Right renal pelvis (tissue), 4 donors: ENCODE results near the gene FIBCD1. TPM values are rescaled to one million over a fixed set of nuclear protein-coding genes. Genes with fewer than 3 reads are reported as not detected.
"Not testable (repeated sequence)": the region's sequence is repeated elsewhere in the genome, so short reads cannot be mapped to it uniquely, and the experiment has no call there.

Experiments
- DNase-seq, 4 donors: peaks; one replicate each; pipeline ENCODE4 v3.0.0-alpha.2; 2013; ENCODE audit warnings: low read depth in 4 of 4, low spot score in 3 of 4, missing footprints in 1 of 4
- polyA plus RNA-seq, 4 donors: library from polyadenylated mRNA; unstranded; fragments of 120-200 nt; gene quantifications; one replicate each; pipeline ENCODE4 v1.2.1, GENCODE V29; 2013; ENCODE audit not compliant: insufficient read length in 4 of 4

Gene FIBCD1
- polyA plus RNA-seq, 4 donors, result 0.17 to 0.60 (median 0.37) TPM

DNA sequence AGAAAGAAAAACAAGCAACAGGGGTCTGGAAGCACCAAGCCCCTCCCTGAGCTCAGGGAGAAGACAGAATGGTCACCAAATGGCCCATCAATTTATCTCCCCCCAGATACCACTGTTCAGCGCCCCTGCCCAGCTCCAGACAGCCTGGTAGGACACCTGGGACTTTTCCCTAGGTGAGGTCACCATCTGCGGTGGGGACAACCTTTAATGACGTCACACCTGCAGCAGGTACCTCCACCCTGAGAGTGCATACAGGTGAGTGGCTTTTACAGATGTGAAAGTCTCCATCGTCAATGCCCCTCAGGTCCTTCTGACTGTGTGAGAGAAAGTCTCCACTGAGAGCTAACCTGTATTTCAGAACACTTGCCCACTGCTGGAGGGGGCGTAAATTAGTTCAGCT, 35.6 kb upstream of the FIBCD1 start:
- no peak for DNase-seq

DNA sequence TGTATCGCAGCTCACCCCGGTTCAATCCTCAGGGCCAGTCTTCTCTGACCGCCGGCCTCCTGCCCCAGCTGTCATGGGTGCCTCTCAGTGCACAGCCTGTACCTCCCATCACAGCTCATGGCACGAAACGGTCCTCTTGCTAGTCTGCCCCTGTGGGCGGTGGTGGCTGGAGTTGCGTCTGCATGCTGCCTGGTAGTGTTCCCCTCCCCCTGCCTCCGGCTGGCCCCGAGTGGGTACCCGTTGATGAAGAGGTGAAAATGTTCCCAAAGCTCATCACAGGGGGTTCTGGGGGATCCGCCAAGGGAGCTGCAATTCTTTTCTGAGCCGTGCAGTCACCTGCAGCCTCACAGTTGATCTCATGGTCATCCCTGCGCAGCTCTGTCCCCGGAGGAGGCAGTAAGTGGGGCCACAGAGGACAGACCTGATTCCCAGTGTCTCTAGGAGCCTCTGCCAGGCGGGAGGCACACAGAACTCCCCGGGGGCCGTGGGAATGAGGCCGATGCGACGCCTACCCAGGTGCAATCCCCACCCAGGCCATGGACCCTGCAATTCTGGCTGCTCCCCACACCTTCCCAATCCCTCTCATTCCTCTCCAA, 34.7 kb upstream of the FIBCD1 start:
- no peak for DNase-seq

DNA sequence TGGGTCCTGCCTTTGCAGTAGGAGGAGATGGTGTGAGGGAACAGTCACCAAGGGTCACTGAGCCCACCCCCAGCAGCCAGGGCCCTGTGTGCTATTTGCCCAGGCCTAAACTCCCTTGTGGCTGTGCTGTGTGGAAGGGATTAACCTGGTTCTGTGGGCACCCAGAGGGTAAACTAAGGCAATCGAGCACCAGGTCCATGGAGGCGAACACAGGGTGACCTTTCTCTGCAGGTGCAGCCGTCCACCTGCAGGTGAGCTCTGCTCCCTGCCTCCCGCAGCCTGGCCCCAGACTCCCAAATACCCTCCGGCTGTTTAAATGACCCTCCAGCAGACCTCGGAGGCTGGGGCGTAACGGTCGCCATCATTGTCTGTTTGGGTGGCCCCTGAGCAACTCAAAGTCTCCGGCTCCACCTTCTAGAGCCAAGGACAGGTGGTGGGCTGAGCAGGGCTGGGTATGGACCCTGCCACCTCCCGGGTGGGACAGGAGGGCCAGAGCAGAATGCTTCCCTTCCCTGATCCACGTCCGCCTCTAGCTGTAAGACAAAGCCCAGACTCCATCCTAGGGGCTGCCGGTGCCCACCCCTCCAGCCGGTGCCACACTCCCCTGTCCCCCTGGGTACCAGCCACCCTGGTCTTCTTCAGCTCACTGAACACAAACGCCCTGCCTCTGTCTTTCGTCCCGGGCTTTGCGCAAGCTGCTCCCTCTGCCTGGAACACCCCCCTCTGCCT, 34.1 kb upstream of the FIBCD1 start:
- no peak for DNase-seq

DNA sequence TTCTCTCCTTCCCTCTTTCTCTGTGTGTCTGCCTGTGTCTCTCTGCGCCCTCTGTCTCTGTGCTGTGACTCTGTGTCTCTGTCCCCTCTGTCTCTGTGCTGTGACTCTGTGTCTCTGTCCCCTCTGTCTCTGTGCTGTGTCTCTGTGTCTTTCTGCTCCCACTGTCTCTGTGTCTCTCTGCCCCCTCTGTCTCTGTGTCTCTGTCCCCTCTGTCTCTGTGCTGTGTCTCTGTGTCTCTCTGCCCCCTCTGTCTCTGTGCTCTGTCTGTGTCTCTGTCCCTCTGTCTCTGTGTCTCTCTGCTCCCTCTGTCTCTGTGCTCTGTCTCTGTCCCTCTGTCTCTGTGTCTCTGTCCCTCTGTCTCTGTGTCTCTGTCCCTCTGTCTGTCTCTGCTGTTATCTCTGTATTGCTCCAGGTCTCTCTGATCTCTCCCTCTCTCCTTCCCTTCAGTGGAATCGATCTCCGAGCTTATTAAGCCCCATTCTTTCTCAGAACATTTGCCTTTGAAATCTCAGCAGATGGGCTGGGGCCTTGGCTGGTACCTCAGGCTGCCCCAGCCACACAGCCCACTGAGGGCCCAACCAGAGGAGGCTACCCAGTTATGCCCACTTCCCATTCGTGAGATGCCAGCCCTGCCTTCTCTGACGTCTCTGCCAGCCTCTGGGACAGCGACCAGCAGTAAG, 33.4 kb upstream of the FIBCD1 start:
- no peak for DNase-seq

DNA sequence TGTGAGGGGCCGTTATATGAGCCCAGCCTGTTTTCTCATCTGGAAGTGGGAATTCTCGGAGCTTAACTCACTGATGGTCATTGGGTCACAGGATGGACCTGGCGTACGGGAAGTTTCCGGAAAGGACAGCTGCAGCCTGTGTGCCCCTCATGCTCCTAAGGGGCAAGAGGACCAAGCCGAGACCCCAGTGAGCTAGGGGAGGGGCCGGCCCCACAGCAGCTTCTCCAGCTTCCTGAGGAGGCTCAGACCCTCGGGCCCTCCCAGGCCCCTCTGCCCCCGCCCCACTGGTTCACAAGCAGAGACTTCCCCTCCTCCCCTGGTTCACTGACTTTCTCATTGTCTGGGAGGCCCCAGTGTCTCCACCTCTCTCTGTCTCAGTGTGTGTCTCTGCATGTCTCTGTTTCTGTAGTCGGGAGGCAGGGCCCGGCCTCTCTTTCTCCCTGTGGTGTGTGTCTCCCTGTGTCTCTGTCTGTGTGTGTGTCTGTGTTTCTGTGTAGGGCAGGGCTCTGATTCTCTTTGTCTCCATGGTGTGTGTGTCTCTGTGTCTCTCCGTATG, 32.3 kb upstream of the FIBCD1 start:
- no peak for DNase-seq

DNA sequence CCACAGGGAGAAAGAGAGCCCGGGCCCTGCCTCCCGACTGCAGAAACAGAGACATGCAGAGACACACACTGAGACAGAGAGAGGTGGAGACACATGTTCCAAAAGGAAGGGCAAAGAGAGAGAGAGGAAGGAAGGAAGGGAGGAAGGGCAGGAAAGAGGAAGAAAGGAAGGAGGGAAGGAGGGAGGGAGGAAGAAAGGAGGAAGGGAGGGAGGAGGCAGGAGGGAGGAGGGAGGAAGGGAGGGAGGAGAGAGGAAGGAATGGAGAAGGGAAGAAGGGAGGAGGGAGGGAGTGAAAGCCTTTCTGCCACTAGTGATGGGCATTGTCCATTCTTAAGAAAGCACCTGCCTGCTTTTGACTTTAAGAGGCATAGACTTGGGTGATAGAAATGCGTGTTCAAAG, 31.8 kb upstream of the FIBCD1 start:
- DNase-seq, result no peak

DNA sequence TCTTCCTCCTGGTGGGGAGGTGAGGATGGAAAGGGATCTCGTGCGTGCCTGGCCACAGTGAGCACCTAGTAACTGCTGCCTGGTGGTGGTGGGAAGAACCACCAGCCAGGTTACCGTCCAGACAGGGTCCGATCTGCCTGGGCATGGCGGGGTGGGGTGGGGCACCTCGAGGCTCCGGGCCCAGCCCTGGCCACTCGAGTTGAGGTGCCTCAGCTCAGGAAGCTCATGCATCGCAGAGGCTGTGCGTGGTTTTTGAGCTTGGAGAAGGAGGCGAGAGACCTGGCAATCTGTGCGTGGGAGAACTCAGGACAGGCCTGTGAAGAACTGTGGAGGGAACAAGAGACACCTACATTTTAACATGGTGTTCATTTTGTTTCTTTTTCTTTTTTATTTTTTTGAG, 31.0 kb upstream of the FIBCD1 start:
- DNase-seq, result no peak

DNA sequence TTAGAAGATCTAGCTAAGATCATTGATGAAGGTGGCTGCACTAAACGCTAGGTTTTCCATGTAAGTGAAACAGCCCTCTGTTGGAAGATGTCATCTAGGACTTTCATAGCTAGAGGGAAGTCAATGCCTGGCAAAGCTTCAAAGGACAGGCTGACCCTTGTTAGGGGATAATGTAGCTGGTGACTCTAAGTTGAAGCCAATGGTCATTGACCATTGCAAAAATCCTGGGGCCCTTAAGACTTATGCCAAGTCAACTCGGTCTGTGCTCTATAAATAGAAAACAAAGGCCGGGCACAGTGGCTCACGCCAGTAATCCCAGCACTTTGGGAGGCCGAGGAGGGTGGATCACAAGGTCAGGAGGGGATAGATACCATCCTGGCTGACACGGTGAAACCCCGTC, 26.6 kb upstream of the FIBCD1 start:
- no peak for DNase-seq

DNA sequence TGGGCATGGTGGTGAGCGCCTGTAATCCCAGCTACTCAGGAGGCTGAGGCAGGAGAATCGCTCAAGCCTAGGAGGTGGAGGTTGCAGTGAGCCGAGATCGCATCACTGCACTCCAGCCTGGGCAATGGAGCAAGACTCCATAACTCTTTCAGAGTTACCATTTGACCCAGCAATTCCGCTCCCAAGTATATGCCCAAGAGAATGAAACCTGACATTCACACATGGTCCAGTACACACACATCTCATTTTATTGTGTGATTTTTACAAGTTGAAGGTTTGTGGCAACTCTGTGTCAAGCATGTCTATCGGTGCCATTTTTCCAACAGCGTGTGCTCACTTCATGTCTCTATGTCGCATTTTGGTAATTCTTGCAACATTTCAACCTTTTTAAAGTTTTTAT, 24.9 kb upstream of the FIBCD1 start:
- no peak for DNase-seq

DNA sequence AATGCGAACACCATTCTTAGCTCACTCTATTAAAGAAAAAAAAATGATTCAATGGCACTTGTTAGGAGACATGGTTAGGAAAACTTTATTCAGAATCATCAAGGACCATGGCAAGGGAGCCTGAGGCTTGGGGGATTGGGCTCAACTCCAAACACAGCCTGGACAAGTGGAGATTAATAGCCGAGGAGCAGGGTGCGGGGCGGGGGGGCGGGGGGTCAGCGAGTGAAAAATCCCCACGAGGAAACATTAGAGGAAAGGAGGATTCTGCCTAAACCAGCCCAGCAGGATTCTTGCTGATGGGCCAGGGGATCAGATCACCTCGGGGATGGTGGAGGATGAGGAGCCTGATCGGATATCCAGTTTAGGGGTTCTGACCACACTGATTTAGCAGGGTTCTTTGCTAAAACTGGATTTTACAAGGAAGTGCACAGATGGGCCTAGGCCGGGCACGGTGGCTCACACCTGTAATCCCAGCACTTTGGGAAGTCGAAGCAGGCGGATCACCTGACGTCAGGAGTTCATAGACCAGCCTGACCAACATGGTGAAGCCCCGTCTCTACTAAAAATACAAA, 24.4 kb upstream of the FIBCD1 start:
- DNase-seq, result no peak

DNA sequence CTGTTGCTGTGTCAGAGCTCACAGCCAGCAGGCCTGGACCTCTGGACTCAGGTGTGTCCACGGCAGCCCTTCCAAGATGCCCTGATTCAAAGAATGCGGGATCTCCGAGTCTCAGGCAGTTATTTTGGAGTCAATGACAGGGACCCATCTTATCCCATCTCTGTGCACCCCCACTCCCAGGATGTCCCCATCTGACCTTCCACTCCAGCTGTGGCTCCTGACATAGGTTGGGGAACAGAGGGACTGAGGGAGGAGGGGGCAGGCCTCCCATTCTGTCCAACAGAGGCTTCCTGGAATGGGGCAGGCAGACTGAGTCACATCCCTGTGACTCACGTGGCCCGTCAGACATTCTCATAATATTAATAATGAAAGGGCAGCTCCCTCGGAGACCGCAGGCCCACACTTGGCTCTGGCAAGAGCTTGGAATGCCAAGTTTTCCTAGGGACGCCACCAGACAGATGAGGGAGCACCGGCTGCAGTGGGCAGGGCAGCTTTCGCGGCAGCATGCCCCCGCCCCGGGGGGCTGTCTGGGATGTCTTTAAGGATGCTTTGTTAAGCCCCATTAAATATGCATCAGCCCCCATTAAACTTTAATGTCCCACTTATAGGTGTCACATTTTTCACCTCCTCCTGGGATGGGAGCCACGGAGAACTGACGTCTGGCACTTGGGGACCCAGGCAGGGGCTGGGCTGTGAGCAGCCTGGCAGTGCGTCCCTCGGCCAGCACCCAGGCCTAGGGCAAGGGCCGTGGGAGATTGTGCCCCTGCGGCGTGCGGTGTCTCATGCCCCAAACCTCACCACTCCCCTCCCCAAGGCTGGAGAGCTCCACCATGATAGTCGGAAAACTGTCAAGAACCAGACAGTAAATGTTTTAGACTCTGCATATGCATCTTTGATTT, 23.6 kb upstream of the FIBCD1 start:
- no peak for DNase-seq

DNA sequence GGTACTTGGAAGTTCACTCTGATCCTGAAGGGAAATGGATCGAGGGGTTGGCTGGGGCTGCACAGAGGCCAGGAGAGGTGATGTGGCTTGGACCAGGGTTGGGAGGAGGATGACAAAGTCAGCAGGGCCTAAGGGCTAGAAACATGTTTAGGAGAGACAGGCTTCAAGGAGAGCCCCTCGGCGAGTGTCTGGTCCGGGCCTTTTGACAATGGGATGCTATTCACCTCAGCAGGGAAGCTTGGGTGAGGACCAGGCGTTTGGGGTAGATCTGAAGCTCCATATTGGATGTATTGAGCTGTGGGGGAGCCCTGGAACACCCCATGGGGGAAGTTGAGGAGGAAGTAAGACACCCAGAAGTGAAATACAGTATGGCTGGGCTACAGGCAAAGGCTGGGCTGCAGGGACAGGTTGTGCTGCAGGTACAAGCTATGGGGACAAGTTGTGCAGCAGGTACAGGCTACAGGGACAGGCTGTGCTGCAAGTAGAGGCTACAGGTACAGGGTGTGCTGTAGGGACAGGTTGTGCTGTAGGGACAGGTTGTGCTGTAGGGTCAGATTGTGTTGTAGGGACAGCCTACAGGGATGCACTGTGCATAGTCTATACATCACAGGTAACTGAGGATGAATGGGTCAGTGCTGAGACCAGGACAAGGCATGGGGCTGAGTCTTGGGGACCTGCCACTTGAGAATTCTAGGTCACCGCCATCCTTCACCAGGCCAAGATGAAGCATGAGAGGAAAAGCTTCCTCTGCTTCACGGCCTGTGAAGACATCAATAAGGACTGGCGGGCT, 22.7 kb upstream of the FIBCD1 start:
- DNase-seq, result no peak

DNA sequence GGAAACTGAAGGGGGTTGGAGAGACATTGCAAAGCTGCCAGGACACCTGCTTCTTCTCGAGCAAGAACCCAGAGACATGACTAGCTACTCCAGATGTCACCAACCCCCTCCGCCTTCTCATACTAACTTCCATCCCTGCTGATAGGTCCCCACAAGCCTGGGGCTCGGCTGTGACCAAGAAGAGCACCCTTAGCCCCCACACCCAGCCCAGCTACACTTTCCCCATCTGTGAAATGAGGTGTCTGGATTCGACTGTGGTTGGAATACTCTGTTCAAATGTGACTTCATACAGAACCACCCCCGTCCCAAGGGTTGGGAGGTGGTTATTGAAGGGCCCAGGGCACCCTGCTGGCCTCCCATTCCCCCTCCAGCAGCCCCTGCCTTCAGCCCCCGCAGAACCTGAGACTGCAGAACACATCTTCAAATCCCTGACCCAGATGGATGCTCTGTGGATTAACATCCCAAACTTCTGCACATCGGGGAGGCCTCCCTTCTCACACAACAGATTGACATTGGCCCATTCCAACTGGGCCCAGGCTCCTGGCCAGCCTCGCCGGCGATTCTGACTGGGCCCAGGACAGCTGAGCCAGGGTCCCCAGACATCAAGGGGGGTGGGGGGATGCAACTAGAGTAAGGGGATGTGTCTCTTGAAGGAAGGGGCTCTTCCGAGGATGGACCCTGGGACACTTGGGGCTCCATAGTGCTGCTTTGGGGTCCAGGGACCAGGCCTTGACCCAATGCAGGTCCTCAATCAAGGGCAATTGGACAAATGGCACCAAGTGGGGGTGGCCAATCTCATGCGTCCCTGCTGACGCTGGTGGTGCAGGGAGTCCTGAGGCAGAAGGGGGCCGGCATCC, 21.7 kb upstream of the FIBCD1 start:
- no peak for DNase-seq

DNA sequence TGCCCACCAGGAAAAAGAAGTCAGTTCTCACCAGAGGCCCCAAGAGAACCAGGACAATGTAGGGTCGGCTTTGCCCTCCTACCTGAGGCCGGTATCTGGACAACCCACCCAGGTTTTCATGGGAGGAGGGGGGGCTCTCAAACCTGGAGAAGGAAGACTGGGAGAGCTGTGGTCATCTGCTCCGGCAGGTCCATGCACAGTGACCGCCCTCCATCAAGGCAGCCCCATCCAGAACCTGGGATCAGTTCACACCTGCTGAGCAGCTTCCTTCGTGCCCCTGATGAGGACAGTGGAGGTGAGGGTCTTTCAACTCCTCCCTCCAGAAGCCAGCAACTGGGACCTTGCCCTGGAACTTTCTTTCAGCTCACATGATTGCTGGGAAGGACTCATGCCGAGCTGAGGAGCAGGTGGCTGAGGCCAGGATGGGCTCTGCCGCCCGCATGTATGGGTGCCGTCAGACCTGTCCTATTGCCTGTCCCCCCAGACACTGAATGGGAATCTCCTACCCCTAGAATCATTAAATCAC, 20.8 kb upstream of the FIBCD1 start:
- DNase-seq, result no peak

DNA sequence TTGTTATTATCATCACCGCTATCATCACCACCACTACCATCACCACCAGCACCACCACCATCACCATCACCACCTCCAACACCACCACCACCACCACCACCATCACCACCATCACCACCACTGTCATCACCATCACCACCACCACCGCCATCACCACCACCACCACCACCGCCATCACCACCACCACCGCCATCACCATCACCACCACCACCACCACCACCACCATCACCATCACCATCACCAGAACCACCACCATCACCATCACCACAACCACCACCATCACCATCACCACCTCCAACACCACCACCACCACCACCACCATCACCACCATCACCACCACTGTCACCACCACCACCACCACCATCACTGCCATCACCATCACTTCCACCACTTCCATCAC, 19.5 kb upstream of the FIBCD1 start:
- not testable (repeated sequence) for DNase-seq

DNA sequence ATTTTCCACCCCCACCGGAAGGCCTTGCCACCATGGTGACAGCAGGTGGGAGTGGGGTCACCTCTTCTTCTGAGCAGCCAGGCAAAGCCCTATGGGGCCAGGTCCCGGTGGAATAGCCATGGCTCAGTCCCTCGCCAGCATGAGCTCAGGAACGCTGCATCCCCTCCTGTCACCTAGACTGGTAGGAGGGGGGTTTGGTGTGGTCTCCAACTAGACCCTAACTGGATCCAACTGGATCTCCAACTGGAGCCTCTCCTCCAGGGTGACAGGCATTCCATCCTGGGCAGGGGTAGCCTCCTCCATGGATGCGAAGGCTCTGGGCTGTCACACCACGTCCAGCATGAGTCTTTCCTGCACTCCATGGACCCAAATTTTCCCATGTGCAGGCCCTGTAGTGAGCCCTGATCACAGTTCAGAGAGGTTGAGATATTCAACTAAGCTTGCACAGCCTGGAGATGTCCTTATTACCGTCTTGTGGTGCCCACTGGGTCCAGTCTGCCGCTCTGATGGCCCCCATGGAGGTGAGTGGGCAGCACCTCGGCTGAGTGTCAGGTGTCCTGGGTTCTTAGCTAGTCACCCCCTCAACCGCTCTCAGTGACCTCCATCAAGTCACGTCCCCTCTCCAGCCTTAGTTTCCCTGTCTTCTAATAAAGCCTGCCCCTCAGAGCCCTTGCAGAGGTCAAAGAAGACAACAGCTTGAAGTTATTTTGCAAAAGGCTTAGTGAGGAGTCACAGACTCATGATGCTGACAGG, 18.6 kb upstream of the FIBCD1 start:
- no peak for DNase-seq

DNA sequence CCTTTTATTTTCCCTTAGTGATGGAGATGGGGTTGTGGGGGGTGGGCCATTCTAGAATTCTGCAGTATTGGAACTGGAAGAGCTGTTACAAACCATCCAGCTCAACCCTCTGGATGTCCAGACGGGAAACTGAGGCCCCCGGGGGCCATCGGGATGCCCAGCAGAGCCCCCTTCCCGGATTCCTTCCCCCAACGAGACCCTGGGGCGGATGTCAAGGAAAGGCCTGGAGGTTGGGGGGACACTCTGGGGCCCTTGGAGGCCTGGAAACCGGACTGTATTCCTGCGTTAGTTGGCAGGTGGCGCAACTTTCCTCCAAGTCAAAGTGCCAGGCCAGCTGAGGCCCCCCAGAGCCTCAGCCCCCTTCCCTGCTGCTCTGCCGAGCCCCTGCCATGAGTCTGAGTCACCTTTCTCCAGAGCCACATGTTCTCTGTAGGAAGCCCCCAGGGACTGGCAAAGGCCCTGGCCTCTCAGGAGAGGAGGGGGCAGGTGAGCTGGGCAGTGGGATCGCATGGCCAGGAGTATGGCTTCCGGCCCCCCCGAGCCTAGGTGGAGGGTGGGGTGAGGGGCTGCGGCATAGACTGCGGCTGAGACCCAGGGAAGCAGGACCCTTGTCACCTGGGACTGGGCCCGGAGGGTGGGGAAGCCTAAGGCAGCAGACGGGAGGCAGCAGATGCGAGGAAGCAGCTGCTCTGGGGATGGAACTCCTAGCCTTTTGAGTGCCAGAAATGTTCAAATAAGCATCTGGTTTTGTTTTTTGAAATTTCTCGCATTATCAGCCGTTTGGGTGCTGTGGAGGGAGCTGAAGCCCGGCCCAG, 17.8 kb upstream of the FIBCD1 start:
- DNase-seq, result no peak
